Progenitor cell of endocrine pancreas (in vitro differentiated cells): ENCODE measurements around the gene ORC3. TPM values are rescaled to one million over a fixed set of nuclear protein-coding genes. Genes with fewer than 3 reads are reported as not detected.
"Not testable (repeated sequence)": the region's sequence is repeated elsewhere in the genome, so short reads cannot be mapped to it uniquely, and the experiment has no call there.

ENCODE experiments used
- DNase-seq: peaks from one replicate; pipeline ENCODE4 v3.0.0; 2021; ENCODE audit warnings: low spot score; ENCODE audit not compliant: unreplicated experiment
- H3K27ac Mint-ChIP-seq: 2 replicates; pipeline ENCODE4 v1.8.0; 2021; ENCODE audit warnings: mild to moderate bottlenecking, moderate library complexity, mixed read lengths
- H3K27me3 Mint-ChIP-seq: 2 replicates; pipeline ENCODE4 v1.8.0; 2021; ENCODE audit warnings: mixed read lengths
- H3K36me3 Mint-ChIP-seq: 2 replicates; pipeline ENCODE4 v1.8.0; 2022; ENCODE audit warnings: mixed read lengths; ENCODE audit not compliant: insufficient read depth
- H3K4me1 Mint-ChIP-seq: 2 replicates; pipeline ENCODE4 v1.8.0; 2021; ENCODE audit warnings: low read depth, mixed read lengths
- H3K4me3 Mint-ChIP-seq: 2 replicates; pipeline ENCODE4 v1.8.0; 2021; ENCODE audit warnings: low read depth, mild to moderate bottlenecking, moderate library complexity, mixed read lengths
- H3K9me3 Mint-ChIP-seq: 2 replicates; pipeline ENCODE4 v1.8.0; 2021; ENCODE audit warnings: low read depth, mixed read lengths
- total RNA-seq: library from RNA; stranded (reverse); gene quantifications from 2 replicates; pipeline ENCODE4 v1.2.1, GENCODE V29; 2021
- TF ChIP-seq, protein P1 (sequence below): fragments of 200-600 bp; sonication (generic); IDR thresholded peaks from one replicate; pipeline ENCODE4 v1.5.0; 2021; ENCODE audit warnings: antibody characterized with exemption, mild to moderate bottlenecking; ENCODE audit not compliant: unreplicated experiment

The ORC3 gene
- total RNA-seq, 1 donor from 2014 or later = 31.6 TPM

DNA sequence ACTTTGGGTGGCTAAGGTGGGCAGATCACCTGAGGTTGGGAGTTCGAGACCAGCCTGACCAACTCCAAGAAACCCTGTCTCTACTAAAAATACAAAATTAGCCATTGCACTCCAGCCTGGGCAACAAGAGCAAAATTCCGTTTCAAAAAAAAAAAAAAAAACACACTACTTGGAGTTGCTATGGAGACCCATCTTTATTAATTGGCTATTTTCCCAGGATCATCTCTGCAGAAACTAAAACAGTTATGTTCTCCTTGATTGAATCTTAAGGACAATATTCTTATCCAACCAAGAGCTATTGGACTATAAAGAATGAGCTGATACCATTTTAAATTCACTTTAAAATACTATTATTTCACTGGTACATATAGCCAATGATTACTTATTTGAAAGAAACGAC lies 97.4 kb downstream of the ORC3 start:
- TF ChIP-seq, protein P1, sequence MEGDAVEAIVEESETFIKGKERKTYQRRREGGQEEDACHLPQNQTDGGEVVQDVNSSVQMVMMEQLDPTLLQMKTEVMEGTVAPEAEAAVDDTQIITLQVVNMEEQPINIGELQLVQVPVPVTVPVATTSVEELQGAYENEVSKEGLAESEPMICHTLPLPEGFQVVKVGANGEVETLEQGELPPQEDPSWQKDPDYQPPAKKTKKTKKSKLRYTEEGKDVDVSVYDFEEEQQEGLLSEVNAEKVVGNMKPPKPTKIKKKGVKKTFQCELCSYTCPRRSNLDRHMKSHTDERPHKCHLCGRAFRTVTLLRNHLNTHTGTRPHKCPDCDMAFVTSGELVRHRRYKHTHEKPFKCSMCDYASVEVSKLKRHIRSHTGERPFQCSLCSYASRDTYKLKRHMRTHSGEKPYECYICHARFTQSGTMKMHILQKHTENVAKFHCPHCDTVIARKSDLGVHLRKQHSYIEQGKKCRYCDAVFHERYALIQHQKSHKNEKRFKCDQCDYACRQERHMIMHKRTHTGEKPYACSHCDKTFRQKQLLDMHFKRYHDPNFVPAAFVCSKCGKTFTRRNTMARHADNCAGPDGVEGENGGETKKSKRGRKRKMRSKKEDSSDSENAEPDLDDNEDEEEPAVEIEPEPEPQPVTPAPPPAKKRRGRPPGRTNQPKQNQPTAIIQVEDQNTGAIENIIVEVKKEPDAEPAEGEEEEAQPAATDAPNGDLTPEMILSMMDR = no peak
- Mint-ChIP-seq H3K9me3 (peaks cover 3% of the 10 kb centered on the region), H3K27me3 (no peaks in the 10 kb centered on the region), H3K36me3 (peaks cover 5% of the 10 kb centered on the region), H3K4me1 (peaks cover 24% of the 10 kb centered on the region), H3K4me3 (no peak overlapping the region), H3K27ac (peak overlapping the region; percentile 76)
- DNase-seq = no peak

DNA sequence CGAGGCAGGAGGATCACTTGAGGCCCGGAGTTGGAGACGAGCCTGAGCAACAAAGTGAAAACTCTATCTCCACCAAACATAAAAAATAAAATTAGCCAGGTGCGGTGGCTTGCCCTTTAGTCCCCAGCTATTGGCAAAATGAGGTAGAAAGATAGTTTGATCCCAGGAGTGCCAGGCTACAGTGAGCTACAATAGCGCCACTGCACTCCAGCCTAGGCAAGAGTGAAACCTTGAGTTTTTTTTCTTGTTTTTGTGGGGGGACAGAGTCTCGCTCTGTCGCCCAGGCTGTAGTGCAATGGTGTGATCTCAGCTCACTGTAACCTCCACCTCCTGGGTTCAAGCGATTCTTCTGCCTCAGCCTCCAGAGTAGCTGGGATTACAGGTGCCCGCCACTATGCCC lies 98.0 kb downstream of the ORC3 start:
- H3K4me1 Mint-ChIP-seq = peaks cover 21% of the 10 kb centered on the region
- DNase-seq, H3K4me3 Mint-ChIP-seq, H3K9me3 Mint-ChIP-seq, H3K27ac Mint-ChIP-seq, H3K36me3 Mint-ChIP-seq, H3K27me3 Mint-ChIP-seq: not testable (repeated sequence)

DNA sequence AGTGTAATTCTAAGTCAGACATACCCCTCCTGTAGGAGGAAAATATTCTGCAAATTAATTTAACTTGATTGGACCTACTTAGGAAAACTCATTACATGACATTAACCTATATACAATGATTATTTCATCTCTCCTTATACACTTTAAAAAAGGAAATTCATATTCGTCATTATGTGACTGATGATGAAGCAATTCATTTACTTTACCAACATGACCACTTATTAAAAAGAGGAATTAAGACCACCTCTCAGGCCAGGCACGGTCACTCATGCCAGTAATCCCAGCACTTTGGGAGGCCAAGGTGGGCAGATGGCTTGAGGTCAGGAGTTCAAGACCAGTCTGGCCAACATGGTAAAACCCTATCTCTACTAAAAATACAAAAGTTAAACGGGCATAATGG lies 100.5 kb downstream of the ORC3 start:
- H3K4me3 Mint-ChIP-seq = no peak overlapping the region
- peaks cover 3% of the 10 kb centered on the region for H3K9me3 Mint-ChIP-seq
- TF ChIP-seq, protein P1 = no peak
- no peak for DNase-seq
- peak overlapping the region; percentile 71 for H3K27ac Mint-ChIP-seq
- H3K27me3 Mint-ChIP-seq = no peaks in the 10 kb centered on the region
- H3K36me3 Mint-ChIP-seq = peaks cover 6% of the 10 kb centered on the region
- peaks cover 29% of the 10 kb centered on the region for H3K4me1 Mint-ChIP-seq

DNA sequence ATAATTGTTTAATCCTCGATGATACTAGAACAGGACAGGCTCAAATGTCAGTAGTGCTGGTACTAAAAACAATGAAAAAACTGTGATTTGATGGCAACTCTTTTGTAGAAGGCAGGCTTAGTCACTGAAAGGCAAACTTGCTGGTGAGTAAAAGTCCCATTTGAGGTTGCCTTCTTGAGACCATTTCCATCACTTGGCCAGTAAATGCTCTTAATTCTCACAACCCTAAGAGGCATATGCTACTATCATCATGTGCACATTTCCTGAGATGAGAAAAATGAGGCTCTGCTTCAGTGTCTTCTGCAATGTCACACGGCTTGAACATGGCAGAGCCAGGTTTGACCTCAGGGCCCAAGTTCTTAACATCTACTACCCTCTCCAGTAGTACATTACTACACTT lies 102.2 kb downstream of the ORC3 start:
- TF ChIP-seq, protein P1 = no peak
- Mint-ChIP-seq H3K27me3 (no peaks in the 10 kb centered on the region), H3K9me3 (no peaks in the 10 kb centered on the region), H3K4me3 (no peak overlapping the region), H3K27ac (peak overlapping the region; percentile 56), H3K4me1 (peaks cover 31% of the 10 kb centered on the region), H3K36me3 (peaks cover 1% of the 10 kb centered on the region)
- DNase-seq = no peak

DNA sequence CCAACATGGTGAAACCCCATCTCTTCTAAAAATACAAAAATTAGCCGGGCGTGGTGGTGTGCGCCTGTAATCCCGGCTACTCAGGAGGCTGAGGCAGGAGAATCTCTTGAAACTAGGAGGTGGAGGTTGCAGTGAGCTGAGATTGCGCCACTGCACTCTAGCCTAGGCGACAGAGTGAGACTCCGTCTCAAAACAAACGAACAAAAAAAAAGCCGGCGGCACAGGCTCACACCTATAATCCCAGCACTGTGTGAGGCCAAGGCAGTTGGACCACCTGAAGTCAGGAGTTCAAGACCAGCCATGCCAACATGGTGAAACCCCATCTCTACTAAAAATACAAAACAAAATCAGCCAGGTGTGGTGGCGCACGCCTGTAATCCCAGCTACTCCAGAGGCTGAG lies 106.9 kb downstream of the ORC3 start:
- not testable (repeated sequence) for DNase-seq, H3K27me3 Mint-ChIP-seq, H3K36me3 Mint-ChIP-seq, H3K9me3 Mint-ChIP-seq, H3K4me3 Mint-ChIP-seq
- H3K4me1 Mint-ChIP-seq = peaks cover 40% of the 10 kb centered on the region
- peak overlapping the region; percentile 62 for H3K27ac Mint-ChIP-seq

DNA sequence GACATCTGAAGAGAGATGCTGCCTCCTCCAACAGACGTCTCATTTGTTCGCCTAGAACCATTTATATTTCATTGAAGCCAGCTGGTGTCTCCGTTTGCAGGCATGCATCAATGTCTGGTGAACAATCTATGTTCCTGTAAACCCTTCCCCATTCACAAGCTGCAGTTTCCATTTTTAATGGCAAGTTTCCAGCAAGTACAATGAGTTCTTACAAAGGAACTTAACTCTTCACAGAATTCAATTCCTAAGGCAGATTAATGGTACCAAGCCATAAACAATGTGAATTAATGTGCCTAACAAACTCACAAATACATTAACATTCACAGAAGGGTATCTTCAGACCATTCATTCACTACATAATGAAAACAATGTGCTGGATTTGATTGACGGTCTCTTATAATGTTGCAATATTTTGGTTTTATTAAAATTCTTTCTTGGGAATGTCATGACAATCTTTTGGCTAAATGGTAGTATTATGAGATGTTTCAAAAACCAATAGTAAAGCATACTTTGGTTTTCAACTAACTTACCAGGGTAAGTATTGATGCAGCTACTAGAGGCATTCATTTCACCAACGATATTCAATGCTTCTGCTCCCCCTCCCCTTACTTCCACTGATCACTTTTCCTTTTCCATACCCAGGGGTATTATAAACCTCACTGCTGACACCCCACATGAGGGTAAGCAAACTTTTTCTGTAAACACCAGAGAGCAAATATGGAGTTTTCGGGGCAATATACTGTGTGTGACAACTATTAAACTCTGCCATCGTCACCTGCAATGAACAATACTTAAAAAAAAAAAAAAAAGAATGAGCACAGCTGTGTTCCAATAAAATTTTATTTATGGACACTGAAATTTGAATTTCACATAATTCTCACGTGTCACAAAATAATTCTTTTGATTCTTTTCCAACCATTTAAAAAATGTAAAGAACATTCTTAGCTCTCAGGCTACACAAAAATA lies 107.9 kb downstream of the ORC3 start:
- Mint-ChIP-seq H3K27ac (peak overlapping the region; percentile 65), H3K4me3 (peak overlapping the region; percentile 98), H3K27me3 (no peaks in the 10 kb centered on the region), H3K4me1 (peaks cover 44% of the 10 kb centered on the region), H3K9me3 (no peaks in the 10 kb centered on the region), H3K36me3 (peaks cover 3% of the 10 kb centered on the region)
- no peak for DNase-seq
- TF ChIP-seq, protein P1 = no peak
